Measurements from ENCODE around the gene KIRREL1. TPM values are rescaled to one million over a fixed set of nuclear protein-coding genes. Genes with fewer than 3 reads are reported as not detected.
A peak's percentile ranks its signal among the peaks of the same experiment; 100 is the strongest.

The KIRREL1 gene
- total RNA-seq, 2 donors from 2014 or later = 0.08 TPM; not detected in 1

DNA sequence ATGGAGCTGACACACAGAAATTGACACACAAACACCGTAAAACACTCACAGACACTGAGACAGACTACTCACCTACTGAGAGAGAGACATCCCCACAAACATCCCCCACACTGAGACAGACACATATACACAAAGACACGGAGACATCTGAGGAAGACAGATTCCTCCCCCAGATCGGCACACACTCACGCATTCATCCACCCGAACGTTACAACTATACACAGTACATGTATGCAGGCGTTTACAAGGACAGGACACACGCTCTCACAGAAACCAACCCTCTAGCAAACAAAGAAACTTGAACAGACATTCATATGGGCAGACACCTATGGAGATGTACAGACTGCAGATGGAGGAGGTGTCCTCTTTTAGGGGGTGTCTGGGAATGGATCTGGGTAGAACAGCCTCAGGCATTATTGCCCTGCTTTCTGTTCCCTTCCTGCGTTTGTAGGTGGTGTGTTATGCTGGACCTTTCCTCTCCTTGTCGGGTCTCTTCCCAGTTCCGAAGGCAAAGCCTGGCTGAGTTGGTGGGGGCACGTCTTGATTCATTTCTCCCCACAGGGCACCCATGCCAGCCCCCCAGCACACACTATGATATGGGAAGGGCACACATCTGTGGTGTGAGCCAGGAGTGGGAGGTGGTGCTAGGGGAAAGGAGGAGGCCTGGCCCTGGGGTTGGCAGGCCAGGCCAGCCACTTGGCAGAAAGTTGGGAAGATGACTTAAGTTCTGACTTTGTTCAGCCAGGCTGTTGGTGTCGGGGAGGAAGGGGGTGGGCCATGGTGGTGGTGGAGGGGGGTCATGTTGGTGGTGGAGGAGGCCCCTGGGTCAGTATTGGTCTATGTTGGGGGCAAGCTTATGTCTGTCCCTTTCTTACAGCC lies 1.5 kb downstream of the KIRREL1 start:
- no peaks in the 10 kb centered on the region for H3K36me3 Mint-ChIP-seq
- ATAC-seq = no peak
- H3K9me3 Mint-ChIP-seq = no peaks in the 10 kb centered on the region
- no peak overlapping the region for H3K27ac Mint-ChIP-seq
- DNase-seq (ENCODE audit: low spot score in 2 of 2) = no peak

DNA sequence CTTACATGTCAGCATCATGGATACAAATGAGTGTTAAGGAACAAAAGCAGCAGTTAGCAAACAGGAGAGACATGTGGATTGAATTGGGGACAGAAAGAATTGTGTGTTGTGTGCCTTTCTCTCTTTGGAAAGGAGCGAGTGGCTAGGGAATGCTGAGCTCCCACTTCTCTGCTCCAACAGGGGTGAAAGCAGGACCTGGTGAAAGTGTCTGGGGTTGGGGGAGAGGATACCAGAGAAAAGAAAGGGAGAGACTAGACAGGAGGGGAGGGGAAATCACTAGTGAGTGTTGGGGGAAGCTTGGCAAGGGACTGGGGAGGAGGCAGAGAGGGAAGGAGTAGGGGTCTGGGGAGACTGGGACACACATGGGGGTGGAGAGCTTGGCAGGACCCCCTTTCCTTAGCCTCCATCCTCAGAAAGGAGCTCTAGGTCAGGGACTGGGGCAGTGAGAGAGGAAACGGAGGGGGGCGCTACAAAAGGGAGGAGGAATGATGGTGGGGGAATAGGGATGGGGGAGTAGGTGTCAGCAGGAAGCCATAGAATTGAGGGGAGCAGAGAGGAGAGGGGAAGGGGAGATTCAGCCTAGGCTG lies 2.2 kb downstream of the KIRREL1 start:
- Mint-ChIP-seq H3K36me3 (no peaks in the 10 kb centered on the region), H3K27ac (no peak overlapping the region), H3K9me3 (no peaks in the 10 kb centered on the region)
- no peak for ATAC-seq
- no peak for DNase-seq (ENCODE audit: low spot score in 2 of 2)

DNA sequence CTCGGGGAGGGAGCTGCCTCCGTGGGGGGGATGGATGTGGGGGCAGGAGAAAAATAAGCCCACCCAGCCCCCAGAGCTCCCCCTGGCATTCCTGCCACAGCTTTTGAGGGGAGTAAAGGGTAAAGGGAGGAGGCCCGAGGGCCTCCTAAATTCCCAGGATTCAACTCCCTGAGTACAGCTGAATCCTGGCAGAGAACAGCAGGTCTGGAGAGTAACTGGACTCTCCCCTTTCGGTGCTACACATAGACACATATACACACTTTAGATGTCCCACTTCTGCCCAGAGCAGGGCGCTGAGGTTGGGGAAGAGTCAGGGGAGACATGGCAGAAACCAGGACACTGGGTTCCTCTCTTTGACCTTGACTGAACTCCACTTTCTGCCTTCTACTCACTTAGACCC lies 3.0 kb downstream of the KIRREL1 start:
- Mint-ChIP-seq H3K27ac (no peak overlapping the region), H3K36me3 (no peaks in the 10 kb centered on the region), H3K9me3 (no peaks in the 10 kb centered on the region)
- no peak for DNase-seq (ENCODE audit: low spot score in 2 of 2)
- ATAC-seq = no peak

DNA sequence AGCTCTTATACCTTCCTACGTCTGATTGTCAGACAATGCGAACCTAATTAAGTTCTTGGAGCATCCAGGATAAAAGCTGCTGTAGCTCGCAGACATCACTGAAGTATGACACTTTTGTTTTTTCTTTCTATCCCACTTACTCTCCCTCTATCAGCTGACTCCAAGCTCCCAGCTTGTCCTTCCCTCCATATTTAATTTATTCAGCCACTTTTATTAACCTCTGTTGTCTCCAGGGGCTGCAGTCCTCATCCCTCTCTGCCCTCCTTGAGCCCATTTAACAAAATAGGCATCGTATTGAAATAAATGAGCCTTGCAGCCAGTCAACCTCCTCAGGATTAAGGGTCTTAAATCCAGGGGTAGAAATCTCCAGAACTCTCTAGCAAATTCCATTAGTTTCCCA lies 7.1 kb downstream of the KIRREL1 start:
- Mint-ChIP-seq H3K9me3 (no peaks in the 10 kb centered on the region), H3K27ac (no peak overlapping the region), H3K36me3 (no peaks in the 10 kb centered on the region)
- ATAC-seq (no peak), DNase-seq (ENCODE audit: low spot score in 2 of 2) (no peak)

DNA sequence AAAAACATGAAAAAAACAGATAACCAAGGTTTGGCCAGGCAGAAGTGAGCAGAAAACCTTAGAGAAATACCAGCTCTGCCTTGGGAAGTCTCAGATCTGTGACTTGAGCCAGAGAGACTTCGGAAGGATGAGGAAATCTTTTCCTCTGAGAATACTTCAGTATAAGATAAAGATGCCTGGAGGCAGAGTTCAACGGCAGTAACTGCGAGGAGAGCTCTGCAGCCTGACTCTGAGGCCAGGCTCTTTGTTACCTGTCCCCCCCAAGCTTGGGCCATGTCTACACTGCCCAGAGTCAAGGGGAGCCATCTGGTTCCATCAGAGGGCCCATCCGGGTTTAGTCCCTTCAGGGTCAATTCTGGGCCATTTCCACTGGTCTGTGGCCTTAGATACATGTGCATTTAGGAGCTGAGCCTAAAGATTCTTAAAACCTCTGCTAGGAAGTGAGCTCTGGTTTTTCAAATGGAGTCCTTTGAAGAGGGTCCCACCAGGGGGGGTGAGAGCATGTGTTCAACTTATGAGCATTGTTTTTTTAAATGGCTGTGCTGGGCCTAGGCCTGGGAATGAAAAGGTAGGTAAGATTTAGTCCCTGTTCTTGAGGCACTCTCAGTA lies 8.7 kb downstream of the KIRREL1 start:
- DNase-seq (ENCODE audit: low spot score in 2 of 2) = no peak
- H3K27ac Mint-ChIP-seq = no peak overlapping the region
- H3K36me3 Mint-ChIP-seq = no peaks in the 10 kb centered on the region
- no peaks in the 10 kb centered on the region for H3K9me3 Mint-ChIP-seq
- ATAC-seq = no peak

DNA sequence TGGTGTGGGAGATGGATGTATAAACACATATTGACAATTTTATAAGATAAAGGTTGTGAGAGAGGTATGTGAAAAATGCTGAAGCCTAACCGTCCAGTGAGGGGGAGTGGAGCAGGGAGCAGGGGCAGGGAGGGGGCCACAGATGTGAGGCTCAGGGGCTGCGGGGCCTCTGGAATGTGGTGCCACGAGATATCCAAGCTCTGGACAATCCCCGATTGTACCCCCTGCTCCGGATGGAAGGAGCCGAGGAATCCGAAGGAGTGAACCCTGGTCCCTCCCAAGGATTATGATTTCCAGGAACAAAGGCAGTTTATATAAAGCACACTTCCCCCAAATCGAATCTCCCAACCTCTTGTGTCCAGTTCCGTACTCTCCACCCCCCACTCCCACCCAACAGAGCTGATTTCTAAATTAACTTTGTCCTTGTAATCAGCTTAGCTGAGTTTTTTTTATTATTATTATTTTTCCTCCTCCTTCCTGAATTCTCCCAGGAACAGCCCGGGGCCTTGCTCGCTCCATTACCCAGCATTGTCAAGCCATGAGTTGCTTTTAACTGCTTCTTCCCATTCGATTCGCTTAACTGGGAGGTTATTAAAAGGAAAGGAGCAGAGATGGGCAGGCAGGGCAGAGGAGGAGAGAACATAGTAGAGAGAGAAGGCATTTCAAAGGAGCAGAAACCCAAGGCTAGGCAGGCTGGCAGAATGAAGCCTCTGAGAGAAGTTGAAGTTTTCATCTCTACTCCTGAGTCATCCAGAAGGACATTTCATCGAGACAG lies 9.4 kb downstream of the KIRREL1 start:
- Mint-ChIP-seq H3K27ac (no peak overlapping the region), H3K36me3 (no peaks in the 10 kb centered on the region), H3K9me3 (no peaks in the 10 kb centered on the region)
- no peak for ATAC-seq
- no peak for DNase-seq (ENCODE audit: low spot score in 2 of 2)

DNA sequence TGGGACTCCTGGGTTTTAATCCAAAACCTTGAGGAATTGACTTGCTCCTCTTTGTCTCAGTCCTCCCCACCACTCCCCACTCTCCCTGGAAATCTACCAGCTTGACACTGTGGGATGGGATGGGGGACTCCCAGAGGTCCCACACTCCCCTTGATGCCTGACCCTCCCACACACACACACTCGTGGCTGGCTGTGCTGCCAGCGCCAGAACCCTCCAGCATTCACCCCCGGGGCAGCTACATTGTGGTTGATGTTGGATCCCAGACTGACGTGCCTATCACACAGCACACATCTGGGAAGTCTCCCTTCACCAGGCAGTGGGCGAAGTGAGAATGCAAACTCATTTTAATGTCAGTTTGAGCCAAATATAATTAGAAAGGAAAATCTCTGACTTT lies 10.0 kb downstream of the KIRREL1 start:
- no peaks in the 10 kb centered on the region for H3K9me3 Mint-ChIP-seq
- no peak overlapping the region for H3K27ac Mint-ChIP-seq

DNA sequence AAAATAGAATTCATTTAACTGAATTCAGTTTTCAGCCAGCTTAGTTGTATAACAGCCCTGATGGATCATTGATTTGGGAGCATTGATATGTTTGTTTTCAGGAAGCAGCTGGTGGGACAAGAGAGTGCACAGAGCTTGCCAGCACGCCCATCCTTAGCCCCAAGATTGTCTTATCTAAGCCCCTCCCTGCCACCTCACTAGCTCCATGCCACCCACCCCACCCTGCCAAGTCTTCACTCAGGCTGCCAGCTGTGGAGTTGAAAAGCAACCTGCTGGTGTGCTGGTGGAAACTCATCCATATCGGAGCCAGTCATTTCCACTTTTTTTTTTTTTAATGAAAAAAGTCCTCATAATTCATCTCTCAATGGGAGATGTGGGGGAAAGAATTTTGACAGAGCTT lies 11.8 kb downstream of the KIRREL1 start:
- ATAC-seq = no peak
- no peaks in the 10 kb centered on the region for H3K36me3 Mint-ChIP-seq
- DNase-seq (ENCODE audit: low spot score in 2 of 2) = no peak
- H3K9me3 Mint-ChIP-seq = no peaks in the 10 kb centered on the region
- no peak overlapping the region for H3K27ac Mint-ChIP-seq

More for the DNA sequence above, 10.0 kb downstream of the KIRREL1 start:
- DNase-seq (ENCODE audit: low spot score in 2 of 2) (no peak), ATAC-seq (no peak)
- H3K36me3 Mint-ChIP-seq = no peaks in the 10 kb centered on the region

DNA sequence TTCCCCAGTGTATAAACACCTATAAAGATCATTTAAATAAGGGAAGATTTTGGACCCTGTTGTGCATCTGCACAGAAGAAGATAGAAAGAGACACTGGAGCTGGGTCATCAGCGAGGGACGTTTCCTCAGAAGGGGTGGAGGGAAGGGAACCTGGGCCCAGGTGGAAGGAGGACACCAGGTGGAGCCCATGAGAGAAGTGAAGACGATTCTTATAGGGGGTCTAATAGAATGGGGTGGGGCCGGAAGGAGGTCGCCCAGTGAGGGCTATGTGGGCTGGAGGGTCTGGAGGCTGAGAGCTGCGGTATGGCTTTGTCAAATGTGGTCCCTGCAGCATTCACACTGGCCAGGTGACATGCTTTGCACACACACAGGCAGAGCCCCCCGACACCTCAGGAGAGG lies 13.7 kb downstream of the KIRREL1 start:
- Mint-ChIP-seq H3K27ac (peak overlapping the region in 1 of 2 donors; percentile 86), H3K9me3 (no peaks in the 10 kb centered on the region), H3K36me3 (no peaks in the 10 kb centered on the region)
- DNase-seq (ENCODE audit: low spot score in 2 of 2) (no peak), ATAC-seq (no peak)

DNA sequence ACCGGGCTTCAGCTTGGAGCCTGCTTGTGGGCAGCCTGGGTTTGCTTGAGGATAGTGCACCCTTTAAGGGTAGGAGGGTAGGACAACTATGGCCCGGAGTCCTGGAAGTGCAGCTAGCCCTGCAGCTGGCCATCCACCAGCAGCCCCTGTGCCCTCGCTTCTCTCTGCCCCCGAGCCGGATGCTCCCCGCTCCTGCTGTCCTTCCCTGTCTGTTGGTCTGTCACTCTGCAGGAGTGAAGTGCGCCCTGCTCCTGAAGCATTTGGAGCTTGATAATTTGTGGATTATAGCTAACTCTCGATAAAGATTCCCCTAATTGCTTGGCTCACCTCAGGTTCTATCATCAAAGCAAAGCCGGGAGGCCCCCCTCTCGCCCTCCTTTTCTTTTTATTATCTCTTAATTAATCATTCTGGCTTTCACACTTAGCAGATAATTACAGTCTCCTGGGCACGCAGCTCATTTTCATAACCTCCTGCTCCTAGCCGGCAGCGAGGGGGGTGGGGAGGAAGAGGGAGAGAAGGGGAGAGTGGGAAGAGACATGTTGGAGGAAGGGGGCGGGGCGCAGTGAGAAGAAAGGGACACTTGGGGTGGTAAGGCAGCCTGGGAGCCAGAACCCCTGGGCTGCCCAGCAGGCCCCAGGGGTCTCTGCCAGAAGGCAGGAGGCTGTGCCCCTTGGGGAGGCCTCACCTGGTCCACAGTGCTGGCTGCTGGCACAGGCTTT lies 14.4 kb downstream of the KIRREL1 start:
- no peak for ATAC-seq
- no peak overlapping the region for H3K27ac Mint-ChIP-seq
- H3K9me3 Mint-ChIP-seq = no peaks in the 10 kb centered on the region
- no peaks in the 10 kb centered on the region for H3K36me3 Mint-ChIP-seq
- DNase-seq (ENCODE audit: low spot score in 2 of 2) = no peak

DNA sequence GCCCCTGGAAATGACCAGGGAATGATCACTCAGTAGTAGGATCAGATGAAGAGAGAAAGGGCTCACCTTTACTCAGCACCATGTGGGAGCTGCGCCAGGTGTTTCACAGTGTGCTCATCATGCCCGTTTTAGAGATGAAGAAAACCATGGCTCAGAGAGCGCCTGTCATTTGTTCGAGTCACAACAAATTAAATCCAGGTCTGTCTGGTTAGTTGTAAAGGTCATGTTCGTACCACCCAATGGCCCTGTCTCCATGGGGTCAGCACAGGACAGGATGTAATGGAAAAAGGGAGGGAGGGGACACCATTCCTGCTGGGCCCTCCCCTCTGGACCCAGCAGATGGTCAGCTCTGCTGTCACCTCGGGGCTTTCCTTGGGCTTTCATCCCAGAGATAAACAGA lies 15.2 kb downstream of the KIRREL1 start:
- H3K9me3 Mint-ChIP-seq = no peaks in the 10 kb centered on the region
- H3K36me3 Mint-ChIP-seq = no peaks in the 10 kb centered on the region
- no peak overlapping the region for H3K27ac Mint-ChIP-seq
- ATAC-seq (no peak), DNase-seq (ENCODE audit: low spot score in 2 of 2) (no peak)

DNA sequence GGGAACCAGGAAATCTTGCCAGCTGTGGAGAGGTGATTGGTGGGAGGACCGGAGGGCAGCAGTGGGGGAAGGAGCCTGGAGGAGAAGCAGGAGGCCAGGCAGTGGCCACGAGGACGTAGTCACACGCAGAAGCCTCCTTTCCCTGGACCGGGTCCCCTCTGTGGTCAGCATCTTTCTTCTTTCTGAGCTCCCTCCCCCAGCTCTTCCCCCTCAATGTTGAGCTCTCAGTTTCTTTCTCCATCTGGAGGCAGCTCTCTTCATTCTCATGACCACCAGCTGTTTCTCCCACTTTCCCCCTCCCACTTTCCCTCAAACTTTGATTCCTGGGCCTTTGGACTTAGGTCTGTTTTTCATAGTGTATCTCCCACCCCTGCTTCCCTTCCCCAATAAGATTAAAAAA lies 18.3 kb downstream of the KIRREL1 start:
- H3K27ac Mint-ChIP-seq = no peak overlapping the region
- ATAC-seq (no peak), DNase-seq (ENCODE audit: low spot score in 2 of 2) (no peak)
- no peaks in the 10 kb centered on the region for H3K9me3 Mint-ChIP-seq
- no peaks in the 10 kb centered on the region for H3K36me3 Mint-ChIP-seq

DNA sequence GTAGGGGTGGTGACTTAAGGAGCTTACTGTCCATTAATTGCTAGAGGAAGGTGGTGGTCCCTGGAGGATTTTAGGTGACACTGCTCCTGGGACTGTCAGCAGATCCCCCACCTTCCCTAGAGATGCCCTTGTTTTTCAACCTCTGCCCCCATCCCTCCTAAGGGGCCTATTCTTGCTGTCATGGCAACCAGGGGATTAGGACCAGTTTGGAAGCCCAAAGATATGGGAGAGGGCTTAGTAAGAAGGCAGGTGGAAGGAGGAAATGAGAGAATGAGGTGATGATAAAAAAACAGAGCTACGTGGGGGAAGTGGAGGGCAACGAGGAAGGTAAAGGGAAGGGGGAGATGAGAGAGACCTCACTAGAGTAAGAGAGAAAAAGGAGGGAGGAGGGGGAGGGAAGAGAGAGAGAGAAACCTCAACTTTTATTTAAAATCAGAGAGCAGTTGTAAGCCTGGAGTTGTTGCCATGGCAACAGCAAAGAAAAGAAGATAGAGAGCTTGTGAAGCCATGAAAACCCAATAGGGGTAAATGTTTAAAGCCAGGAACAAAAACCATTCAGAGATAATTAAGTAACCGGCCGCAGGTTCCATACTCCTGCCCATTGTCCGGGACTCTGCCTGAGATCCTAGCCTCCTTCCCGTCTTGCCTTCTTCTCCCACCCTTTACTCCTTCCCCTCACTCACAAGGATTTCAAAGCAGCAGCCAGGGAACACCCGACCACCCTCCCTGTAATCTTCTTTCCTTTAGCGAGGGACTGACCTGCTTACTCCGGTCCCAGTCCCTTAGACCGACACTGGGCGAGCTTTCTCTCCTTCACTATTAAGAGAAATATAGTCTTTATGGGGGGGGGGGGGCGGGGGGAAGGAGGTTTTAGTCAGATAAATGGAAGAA lies 20.6 kb downstream of the KIRREL1 start:
- Mint-ChIP-seq H3K9me3 (no peaks in the 10 kb centered on the region), H3K36me3 (no peaks in the 10 kb centered on the region), H3K27ac (no peak overlapping the region)
- ATAC-seq (no peak), DNase-seq (ENCODE audit: low spot score in 2 of 2) (no peak)

DNA sequence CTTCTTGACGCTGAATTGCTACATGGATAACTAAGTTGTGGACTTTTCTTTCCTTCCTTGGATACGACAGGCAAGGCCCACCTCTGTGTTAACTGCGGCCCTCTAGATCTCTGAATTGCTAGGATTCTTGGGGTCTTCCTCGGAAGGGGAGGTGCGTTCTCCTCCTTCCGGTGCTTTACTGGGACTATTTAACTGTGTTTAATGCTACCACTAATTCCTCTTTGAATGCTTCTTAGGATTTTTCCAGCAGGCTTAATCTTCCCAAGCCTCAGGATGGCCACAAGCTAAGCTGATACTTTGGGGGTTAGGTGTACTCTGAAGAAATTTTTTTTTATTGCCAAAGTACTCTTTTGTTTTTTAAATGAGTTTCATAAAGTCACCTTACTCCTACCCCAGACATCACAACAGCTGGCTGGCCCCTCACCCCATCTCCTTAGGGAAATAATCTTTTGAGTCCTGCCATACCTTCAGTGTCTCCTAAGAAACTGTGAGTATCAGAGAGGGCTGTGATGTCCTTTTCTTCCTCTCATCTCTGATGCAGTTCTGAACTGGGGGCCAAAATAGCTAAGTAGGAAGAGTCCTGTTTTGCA lies 21.4 kb downstream of the KIRREL1 start:
- Mint-ChIP-seq H3K27ac (no peak overlapping the region), H3K36me3 (no peaks in the 10 kb centered on the region), H3K9me3 (no peaks in the 10 kb centered on the region)
- DNase-seq (ENCODE audit: low spot score in 2 of 2) (no peak), ATAC-seq (no peak)

DNA sequence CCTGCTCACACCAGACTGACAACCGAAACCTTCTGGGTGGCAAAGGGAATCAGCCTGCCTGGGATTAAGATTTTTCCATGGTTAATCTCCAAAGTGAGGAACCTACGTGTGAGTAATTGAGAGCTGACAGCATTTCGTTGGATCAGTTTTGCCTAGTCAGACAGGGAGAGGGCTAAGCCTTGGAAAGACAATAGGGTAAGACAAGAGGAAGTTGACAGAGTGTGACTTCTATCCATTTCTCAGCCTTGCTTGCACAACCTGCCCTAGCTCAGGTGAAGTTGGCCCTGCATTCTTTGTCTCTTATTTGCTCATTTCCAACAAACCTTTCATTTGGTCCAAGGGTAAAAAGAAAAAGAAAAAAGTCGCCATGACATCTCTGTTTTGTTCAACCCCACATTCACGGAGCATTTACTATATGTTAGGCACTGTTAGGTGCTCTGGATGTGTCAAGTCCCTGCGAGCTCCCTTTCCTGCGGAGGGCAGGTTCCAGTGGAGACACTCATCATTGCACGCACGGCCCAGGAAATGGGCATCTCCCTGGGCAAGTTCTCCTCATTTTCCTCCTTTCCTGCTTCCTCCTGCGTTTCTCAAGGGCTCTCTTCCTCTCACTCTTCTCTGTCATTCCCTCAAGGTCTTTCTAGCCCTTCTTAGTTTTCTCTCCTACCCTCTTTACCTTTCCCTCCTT lies 23.3 kb downstream of the KIRREL1 start:
- H3K36me3 Mint-ChIP-seq = no peaks in the 10 kb centered on the region
- no peak for ATAC-seq

More for the DNA sequence above, 23.3 kb downstream of the KIRREL1 start:
- Mint-ChIP-seq H3K9me3 (no peaks in the 10 kb centered on the region), H3K27ac (no peak overlapping the region)
- DNase-seq (ENCODE audit: low spot score in 2 of 2) = no peak
